H9 (cell line): ENCODE results near the gene GPHN. TPM values are rescaled to one million over a fixed set of nuclear protein-coding genes. Genes with fewer than 3 reads are reported as not detected.

Experiments
- DNase-seq: peaks from one replicate; pipeline ENCODE4 v3.0.0-alpha.2; 2017
- H2AFZ ChIP-seq: one replicate; pipeline ENCODE4 v1.6.1; 2013; ENCODE audit warnings: mild to moderate bottlenecking, low read length, control low read depth, moderate library complexity
- H2AK5ac ChIP-seq: 2 replicates; pipeline ENCODE4 v1.6.1; 2013; ENCODE audit warnings: low read length, control low read depth, mixed read lengths; ENCODE audit not compliant: insufficient read length
- H2BK120ac ChIP-seq: one replicate; pipeline ENCODE4 v1.6.1; 2013; ENCODE audit warnings: low read depth, mild to moderate bottlenecking, low read length, control low read depth, inconsistent platforms; ENCODE audit not compliant: poor library complexity, severe bottlenecking
- H2BK12ac ChIP-seq: 2 replicates; pipeline ENCODE4 v1.6.1; 2013; ENCODE audit warnings: low read length, control low read depth, mixed read lengths, low read depth; ENCODE audit not compliant: insufficient read length
- H2BK15ac ChIP-seq: 2 replicates; pipeline ENCODE4 v1.6.1; 2013; ENCODE audit warnings: low read depth, low read length, control low read depth
- H2BK20ac ChIP-seq: one replicate; pipeline ENCODE4 v1.6.1; 2013; ENCODE audit warnings: low read depth, mild to moderate bottlenecking, low read length, control low read depth, inconsistent platforms; ENCODE audit not compliant: poor library complexity, severe bottlenecking
- H2BK5ac ChIP-seq: 2 replicates; pipeline ENCODE4 v1.6.1; 2013; ENCODE audit warnings: low read length, control low read depth, mixed read lengths; ENCODE audit not compliant: insufficient read length
- H3K14ac ChIP-seq: 2 replicates; pipeline ENCODE4 v1.6.1; 2013; ENCODE audit warnings: low read length, control low read depth; ENCODE audit not compliant: insufficient read depth
- H3K18ac ChIP-seq: 2 replicates; pipeline ENCODE4 v1.6.1; 2013; ENCODE audit warnings: low read depth, mild to moderate bottlenecking, mixed read lengths, low read length, control low read depth; ENCODE audit not compliant: insufficient read length
- H3K23ac ChIP-seq: 2 replicates; pipeline ENCODE4 v1.6.1; 2013; ENCODE audit warnings: low read length, control low read depth, mixed read lengths, low read depth; ENCODE audit not compliant: insufficient read length
- H3K23me2 ChIP-seq: 2 replicates; pipeline ENCODE4 v1.6.1; 2013; ENCODE audit warnings: low read depth, mild to moderate bottlenecking, mixed read lengths, low read length, control low read depth; ENCODE audit not compliant: insufficient read length, poor library complexity, severe bottlenecking
- H3K27ac ChIP-seq: 2 replicates; pipeline ENCODE4 v1.5.1; 2013; ENCODE audit warnings: low read length, control low read depth, mixed read lengths, low read depth; ENCODE audit not compliant: insufficient read length
- H3K27me3 ChIP-seq: 2 replicates; pipeline ENCODE4 v1.6.1; 2013; ENCODE audit warnings: low read length, control low read depth, inconsistent platforms; ENCODE audit not compliant: insufficient read depth
- H3K4ac ChIP-seq: 2 replicates; pipeline ENCODE4 v1.6.1; 2013; ENCODE audit warnings: low read depth, mild to moderate bottlenecking, control low read depth, inconsistent platforms, low read length, moderate library complexity
- H3K4me1 ChIP-seq: 2 replicates; pipeline ENCODE4 v1.6.1; 2013; ENCODE audit warnings: low read length, control low read depth, inconsistent platforms; ENCODE audit not compliant: insufficient read depth
- H3K4me2 ChIP-seq: 2 replicates; pipeline ENCODE4 v1.6.1; 2013; ENCODE audit warnings: low read length, control low read depth, mixed read lengths; ENCODE audit not compliant: insufficient read length, insufficient read depth
- H3K56ac ChIP-seq: 2 replicates; pipeline ENCODE4 v1.6.1; 2013; ENCODE audit warnings: low read depth, mild to moderate bottlenecking, mixed read lengths, low read length, control low read depth; ENCODE audit not compliant: insufficient read length
- H3K79me1 ChIP-seq: 2 replicates; pipeline ENCODE4 v1.6.1; 2013; ENCODE audit warnings: low read depth, mild to moderate bottlenecking, moderate library complexity, low read length, control low read depth, inconsistent platforms; ENCODE audit not compliant: insufficient read depth, poor library complexity, severe bottlenecking
- H3K79me2 ChIP-seq: 2 replicates; pipeline ENCODE4 v1.6.1; 2013; ENCODE audit warnings: low read length, control low read depth, inconsistent platforms; ENCODE audit not compliant: insufficient read depth
- H3K9ac ChIP-seq: 2 replicates; pipeline ENCODE4 v1.6.1; 2013; ENCODE audit warnings: low read length, control low read depth, mixed read lengths; ENCODE audit not compliant: insufficient read length; ENCODE audit errors: extremely low read depth
- H3K9me3 ChIP-seq: one replicate; pipeline ENCODE4 v1.6.1; 2013; ENCODE audit warnings: low read depth, low read length, inconsistent platforms; ENCODE audit not compliant: control insufficient read depth
- H3T11ph ChIP-seq: one replicate; pipeline ENCODE4 v1.6.1; 2013; ENCODE audit warnings: mild to moderate bottlenecking, low read length, control low read depth, inconsistent platforms
- H4K20me1 ChIP-seq: one replicate; pipeline ENCODE4 v1.6.1; 2013; ENCODE audit not compliant: control insufficient read depth, insufficient read length, insufficient read depth
- H4K5ac ChIP-seq: 2 replicates; pipeline ENCODE4 v1.6.1; 2013; ENCODE audit warnings: low read depth, mild to moderate bottlenecking, mixed read lengths, low read length, control low read depth; ENCODE audit not compliant: insufficient read length
- H4K8ac ChIP-seq: replicated peaks from 2 replicates; pipeline ENCODE4 v1.6.1; 2013; ENCODE audit warnings: low read length, control low read depth, mixed read lengths, low read depth; ENCODE audit not compliant: insufficient read length
- H4K91ac ChIP-seq: 2 replicates; pipeline ENCODE4 v1.6.1; 2013; ENCODE audit warnings: low read depth, mild to moderate bottlenecking, moderate library complexity, mixed read lengths, low read length, control low read depth; ENCODE audit not compliant: insufficient read length
- H3K27ac Mint-ChIP-seq, 3 experiments: 2 replicates in 2 of 3; 3 replicates in 1 of 3; pipeline ENCODE4 v1.8.0; 2020 to 2021; ENCODE audit warnings: mixed read lengths in 3 of 3, mild to moderate bottlenecking in 1 of 3, moderate library complexity in 1 of 3
- H3K27me3 Mint-ChIP-seq: 2 replicates; pipeline ENCODE4 v1.8.0; 2021; ENCODE audit warnings: low read depth, mild to moderate bottlenecking, moderate library complexity, mixed read lengths
- H3K36me3 Mint-ChIP-seq, 3 experiments: 2 replicates in 2 of 3; 3 replicates in 1 of 3; pipeline ENCODE4 v1.8.0; 2020 to 2021; ENCODE audit warnings: low read depth in 3 of 3, mixed read lengths in 3 of 3; ENCODE audit not compliant: insufficient read depth in 1 of 3
- H3K4me1 Mint-ChIP-seq, 2 experiments: 2 replicates each; pipeline ENCODE4 v1.8.0; 2020; ENCODE audit warnings: mixed read lengths in 2 of 2
- H3K4me3 Mint-ChIP-seq, 2 experiments: 2 replicates in 1 of 2; 3 replicates in 1 of 2; pipeline ENCODE4 v1.8.0; 2020 to 2021; ENCODE audit warnings: mild to moderate bottlenecking in 2 of 2, mixed read lengths in 2 of 2, moderate library complexity in 1 of 2
- H3K9me3 Mint-ChIP-seq, 2 experiments: 2 replicates in 1 of 2; 3 replicates in 1 of 2; pipeline ENCODE4 v1.8.0; 2020; ENCODE audit warnings: mild to moderate bottlenecking in 2 of 2, mixed read lengths in 2 of 2, moderate library complexity in 1 of 2
- CTCF ChIP-seq: fragments of 200-600 bp; sonication (generic); conservative IDR thresholded peaks from 3 replicates; pipeline ENCODE4 v1.8.0; 2021; ENCODE audit warnings: antibody characterized with exemption, mild to moderate bottlenecking
- WGBS: extraction: QIAGEN DNeasy Blood & Tissue Kit; methylation state at CpG from one replicate; pipeline ENCODE4 v1.1.7; 2013; ENCODE audit warnings: missing lambda C conversion rate, low lambda C conversion rate, mixed read lengths; ENCODE audit not compliant: insufficient read length; ENCODE audit errors: extremely low coverage; 5-methylcytosine and 5-hydroxymethylcytosine counted together
- total RNA-seq: library from RNA; stranded (reverse); gene quantifications from 2 replicates; pipeline ENCODE4 v1.2.1, GENCODE V29; 2021

Gene GPHN
- total RNA-seq, 1 experiment from 2014 or later = 16.1 TPM

- no peak overlapping the region for H3K18ac ChIP-seq
- no peak overlapping the region for H2BK12ac ChIP-seq
- H3K79me2 ChIP-seq = no peaks in the 10 kb centered on the region
- H3K4me1 ChIP-seq = no peaks in the 10 kb centered on the region
- H3K27me3 ChIP-seq = no peaks in the 10 kb centered on the region
- no peak overlapping the region for H2AK5ac ChIP-seq
- no peak overlapping the region for H3K56ac ChIP-seq
- no peak overlapping the region for H2BK5ac ChIP-seq
- H3K9ac ChIP-seq = no peak overlapping the region
- H3K27me3 Mint-ChIP-seq = no peaks in the 10 kb centered on the region
- H3K4me3 Mint-ChIP-seq = no peak overlapping the region
- H3K23ac ChIP-seq = no peak overlapping the region
- no peak overlapping the region for H2AFZ ChIP-seq
- no peaks in the 10 kb centered on the region for H4K20me1 ChIP-seq
- no peak overlapping the region for H4K5ac ChIP-seq
- peaks cover 27 to 35% (median 27%) of the 10 kb centered on the region in 3 experiments for H3K36me3 Mint-ChIP-seq
- H3K14ac ChIP-seq = no peak overlapping the region
- H3K4ac ChIP-seq = no peak overlapping the region
- no peak overlapping the region for H2BK20ac ChIP-seq
- DNase-seq = no peak
- no peak overlapping the region for H3K4me2 ChIP-seq
- no peak overlapping the region for H4K91ac ChIP-seq
- H3T11ph ChIP-seq = no peak overlapping the region
- H3K27ac ChIP-seq = no peak overlapping the region
- H2BK15ac ChIP-seq = no peak overlapping the region
- H3K23me2 ChIP-seq = no peaks in the 10 kb centered on the region
- H4K8ac ChIP-seq = no peak overlapping the region
- no peaks in the 10 kb centered on the region for H3K4me1 Mint-ChIP-seq
- no peak for TF ChIP-seq CTCF
- WGBS = no CpG with 5 or more reads among the region's 6 CpGs
- peaks cover 6% of the 10 kb centered on the region for H3K9me3 ChIP-seq
- no peak overlapping the region for H2BK120ac ChIP-seq
- H3K9me3 Mint-ChIP-seq = peaks cover 3 to 22% of the 10 kb centered on the region in 2 experiments; a peak in 4 of 5 replicates
- no peaks in the 10 kb centered on the region for H3K79me1 ChIP-seq
- H3K27ac Mint-ChIP-seq = no peak overlapping the region; a peak in 1 of 7 replicates
Measured at GRCh38 chr14:66813636-66814035, 305.7 kb downstream of the GPHN start.
